SHP77 (cell line): Measurements from ENCODE around the gene ALG1.
"Not testable (repeated sequence)": the region's sequence is repeated elsewhere in the genome, so short reads cannot be mapped to it uniquely, and the experiment has no call there.

Experiments
- DNase-seq, 2 experiments: peaks; one replicate each; lab custom pipeline; 2025; lab: John Stamatoyannopoulos, UW

ALG1 gene

DNA sequence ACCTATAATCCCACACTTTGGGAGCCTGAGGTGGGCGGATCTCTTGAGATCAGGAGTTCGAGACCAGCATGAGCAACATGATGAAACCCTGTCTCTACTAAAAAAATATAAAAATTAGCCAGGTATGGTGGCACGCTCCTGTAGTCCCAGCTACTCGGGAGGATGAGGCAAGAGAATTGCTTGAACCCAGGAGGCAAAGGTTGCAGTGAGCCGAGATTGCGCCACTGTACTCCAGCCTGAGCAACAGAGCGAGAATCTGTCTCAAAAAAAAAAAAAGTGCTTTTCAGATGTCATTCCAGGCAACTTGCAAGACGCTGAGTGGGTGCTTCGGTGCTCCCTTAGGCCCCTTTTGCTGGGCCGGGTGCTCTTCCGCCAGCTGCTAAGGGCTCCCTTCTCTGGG, 27.1 kb upstream of the ALG1 start:
- DNase-seq: not testable (repeated sequence)

DNA sequence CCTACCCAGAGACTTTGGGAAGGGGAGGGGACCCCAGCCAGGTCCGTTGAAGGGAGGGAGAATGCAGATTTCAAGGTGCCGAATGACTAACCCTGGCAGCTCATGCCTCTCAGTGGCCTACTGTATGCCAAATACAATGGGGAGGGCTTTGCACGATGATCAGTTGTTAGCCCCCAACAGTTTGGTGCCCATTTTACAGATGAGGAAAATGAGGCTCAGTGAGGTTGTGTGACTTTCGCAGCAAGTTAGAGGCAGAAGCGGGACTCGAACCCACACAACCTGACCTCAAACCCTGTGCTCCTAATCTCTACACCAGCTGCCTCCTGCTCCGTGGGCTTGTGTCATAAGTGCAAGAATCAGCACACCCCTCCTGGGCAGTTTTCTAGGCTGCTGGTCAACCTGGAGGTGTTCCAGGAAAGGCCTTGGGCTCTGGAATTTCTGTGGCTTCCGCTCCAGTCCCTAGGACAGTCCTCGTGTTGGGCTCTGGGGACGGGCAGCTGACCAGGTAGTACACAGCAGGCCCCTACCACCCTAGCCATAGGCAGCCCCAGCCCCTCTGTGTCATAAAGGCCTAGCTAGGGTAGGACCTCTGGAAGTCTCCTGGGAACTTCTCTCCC, 26.0 kb upstream of the ALG1 start:
- DNase-seq: no peak

DNA sequence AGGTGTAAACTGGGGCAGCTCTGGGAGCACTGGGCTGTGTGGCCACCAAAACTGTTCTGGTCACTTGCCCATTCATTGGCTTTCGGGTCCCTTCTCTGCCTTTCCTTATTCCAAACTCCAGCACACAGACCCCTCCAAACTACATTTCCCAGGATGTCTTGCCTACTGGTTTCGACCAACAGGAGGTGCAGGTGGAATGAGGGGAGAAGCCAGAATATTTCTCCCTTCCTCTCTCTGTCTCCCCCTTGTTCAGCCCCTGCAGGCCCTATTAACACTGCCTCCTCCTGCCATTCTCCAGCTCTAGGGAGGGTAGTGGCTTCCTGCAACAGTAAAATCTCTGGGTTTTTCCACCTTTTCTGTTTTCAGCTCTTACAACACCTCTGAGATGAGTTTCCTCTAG, 24.7 kb upstream of the ALG1 start:
- no peak for DNase-seq

DNA sequence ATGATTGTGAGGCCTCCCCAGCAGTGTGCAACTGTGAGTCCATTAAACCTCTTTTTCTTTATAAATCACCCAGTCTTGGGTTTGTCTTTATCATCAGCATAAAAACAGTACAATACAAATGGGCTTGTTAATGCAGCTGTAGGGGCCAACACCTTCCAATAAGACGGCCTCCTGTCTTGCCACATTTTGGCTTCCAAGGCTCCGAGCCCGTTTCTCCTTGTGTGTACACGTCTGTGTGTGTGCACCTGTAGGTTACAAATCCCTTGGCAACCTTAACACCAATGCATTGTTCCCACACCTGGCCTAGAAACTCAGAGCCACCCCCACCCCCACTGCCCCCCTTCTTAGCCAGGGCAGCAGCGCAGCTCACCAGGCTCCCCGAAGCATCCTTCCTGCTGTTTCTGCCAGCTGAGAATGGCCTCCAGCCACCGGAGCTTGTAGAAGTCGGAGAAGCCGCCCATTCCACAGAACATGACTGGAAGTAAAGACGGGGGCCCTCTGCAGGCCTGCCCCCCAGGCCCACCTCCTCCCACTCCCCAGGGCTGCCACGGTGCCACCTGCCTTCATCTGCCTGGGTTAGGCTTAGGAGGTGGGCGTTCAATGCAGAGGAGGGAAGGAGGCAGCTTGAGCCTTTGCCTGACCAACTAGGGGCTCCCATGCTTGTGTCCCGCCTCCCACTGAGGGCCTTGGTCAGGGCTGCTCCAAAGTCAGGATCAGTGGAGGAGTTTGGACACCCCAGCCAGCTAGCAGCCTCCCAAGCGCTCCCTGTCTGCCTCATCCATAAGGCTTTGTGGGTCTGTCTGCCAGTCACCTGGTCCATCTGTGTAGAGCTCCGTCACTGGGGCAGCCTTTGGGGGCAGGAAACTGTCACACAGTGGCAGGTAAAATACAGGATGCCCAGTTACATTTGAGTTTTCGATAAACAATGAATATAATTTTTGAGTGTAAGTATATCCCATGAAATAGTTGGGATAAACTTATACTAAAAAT, 16.5 kb upstream of the ALG1 start:
- no peak for DNase-seq

DNA sequence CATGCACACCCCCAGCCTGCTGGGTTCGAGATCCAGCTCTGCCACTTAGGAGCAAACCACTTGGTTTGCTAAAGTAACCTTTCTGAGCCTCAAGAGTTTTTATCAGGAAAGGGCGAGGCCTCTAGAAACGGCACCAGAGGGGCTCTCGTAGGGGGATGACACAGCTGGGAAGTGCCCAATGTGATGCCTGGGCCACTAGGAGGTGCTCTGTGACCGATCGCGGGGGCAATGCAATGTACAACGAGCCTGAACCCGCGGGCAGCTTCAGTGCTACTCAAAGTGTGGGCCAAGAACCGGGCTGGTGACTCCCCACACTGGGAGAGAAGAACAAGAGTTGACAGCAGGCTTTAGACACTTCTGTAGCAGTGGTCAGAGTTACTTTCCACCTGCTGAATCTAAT, 15.3 kb upstream of the ALG1 start:
- no peak for DNase-seq

DNA sequence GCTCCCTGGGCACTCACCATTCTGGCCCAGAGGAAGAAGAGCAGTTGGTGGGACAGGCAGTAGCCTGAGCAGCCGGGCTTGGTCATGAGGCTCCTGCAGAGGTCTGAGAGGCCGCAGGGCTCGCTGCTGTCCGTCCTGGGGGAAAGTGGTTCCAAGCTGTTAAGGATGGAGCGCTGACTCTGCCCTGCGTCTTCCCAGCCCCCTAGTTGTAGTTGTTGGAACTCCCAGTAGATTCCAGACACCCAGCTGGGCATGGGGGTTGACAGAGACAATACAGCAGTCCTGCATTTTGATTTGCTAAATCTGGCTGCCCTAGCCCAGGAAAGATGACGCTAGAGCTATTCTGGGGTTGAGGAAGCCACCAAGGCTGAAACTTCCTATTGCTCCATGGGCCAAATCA, 13.2 kb upstream of the ALG1 start:
- DNase-seq: no peak

DNA sequence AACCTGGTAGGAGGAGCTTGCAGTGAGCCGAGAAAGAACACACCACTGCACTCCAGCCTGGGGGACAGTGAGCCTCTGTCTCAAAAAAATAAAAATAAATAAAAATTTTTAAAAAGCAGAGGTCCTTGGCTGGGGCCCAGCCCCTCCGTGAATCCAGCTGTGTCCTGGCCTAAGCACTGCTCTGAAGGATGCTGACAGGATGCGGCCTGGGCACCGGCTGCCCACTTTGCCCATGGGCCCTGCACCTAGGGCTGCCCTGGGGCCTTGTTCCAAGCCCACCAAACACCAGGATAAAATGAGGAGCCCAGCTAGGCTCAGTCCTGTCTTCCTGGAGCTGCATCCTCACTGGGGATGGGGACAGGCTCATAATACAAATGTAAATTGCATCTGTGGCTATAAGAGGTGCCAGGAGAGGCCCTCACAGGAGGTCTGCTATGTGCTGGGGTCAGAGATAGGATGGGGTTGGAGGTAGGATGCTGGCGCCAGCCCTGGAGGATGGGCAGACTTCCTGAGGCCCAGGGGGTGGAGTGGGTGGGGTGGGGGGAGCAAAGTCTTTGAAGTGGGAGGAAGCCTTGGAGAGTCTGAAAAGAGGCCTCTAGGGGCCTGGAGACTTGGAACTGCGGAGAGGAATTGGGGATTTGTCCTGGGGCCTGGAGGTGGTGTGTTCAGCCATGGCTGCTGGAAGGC, 12.1 kb upstream of the ALG1 start:
- no peak for DNase-seq

DNA sequence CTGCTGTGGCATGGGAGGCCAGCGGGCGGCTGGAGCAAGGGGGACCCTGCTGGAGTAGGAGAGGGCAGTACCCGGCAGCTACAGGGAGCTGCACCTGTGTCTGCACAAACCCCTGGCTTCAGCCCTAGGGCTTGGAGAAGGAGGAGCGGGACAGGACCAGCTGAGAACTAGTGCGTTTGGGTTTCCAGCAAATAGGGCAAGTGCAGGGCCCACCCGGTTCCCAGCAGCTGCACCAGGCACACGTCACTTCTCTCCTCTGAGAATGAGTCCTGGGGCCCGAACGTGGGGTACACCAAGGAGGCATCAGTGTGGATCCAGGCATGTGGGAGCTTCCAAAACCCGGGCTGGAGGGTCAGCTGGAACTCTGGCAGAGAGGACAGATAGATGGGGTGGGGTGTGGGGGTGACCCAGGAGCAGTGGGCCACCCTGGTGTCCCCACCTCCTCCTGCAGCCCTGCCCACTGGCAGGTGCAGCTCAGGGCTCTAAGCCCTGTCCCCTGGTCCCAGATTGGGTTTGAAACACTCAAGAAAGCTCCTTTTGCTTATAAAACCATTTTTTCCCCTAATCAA, 11.5 kb upstream of the ALG1 start:
- DNase-seq: no peak

DNA sequence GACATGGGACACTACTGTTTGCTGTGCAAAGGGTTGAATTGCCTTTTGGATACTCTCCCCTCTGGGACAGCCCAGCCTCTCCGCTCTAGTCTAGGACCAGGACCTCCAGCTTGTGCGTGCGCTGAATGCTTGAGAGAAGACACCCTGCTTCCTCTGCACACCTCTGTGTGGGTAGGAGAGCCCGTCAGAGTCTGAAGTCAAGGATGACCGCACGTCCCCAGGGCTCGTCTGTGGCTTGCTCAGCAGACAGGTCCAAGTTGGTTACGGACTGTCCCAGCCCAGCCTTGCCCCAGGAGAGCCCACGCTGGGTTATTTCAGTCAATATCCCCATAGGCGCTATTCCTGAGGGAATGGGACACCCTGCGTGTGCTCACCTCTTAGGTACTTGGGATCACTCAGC, 9.6 kb upstream of the ALG1 start:
- DNase-seq: no peak

DNA sequence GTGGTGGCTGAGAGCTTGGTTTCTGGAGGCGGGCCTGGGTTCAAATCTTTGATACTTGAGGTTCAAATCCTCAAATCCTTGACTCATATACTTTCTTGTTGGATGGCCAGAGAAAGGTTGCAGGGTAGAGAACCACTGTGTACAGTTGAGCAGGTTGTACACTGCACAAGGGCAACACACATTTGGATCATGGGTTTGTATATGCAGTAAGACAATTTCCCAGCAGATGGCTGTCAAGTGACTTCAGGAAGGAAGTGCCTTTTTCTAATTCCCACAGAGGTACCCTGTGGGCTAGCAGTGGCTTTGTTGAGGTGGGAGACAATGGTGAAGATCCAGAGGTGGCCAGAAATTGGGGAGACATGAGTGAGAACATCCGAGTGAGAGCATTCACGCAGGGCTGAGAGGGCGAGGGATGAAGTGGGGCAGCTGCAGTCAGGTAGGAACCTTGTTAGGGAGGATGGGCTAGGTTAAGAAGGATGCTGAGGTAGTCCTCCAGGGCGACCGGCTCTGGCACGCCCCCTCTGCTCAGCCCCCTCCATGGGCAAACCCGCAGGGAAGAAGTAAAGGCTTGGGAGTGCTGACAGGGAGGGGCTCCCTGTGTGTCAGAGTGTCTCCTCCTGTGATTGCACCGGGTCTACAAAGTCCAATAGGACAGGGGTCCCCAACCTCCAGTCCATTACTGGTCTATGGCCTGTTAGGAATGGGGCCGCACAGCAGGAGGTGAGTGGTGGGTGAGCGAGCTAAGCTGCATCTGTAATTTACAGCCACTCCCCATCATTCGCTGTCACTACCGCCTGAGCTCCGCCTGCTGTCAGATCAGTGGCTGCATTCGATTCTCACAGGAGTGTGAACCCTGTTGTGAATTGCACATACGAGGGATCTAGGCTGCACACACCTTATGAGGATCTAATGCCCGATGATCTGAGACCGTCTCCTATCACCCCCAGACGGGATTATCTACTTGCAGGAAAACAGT, 8.6 kb upstream of the ALG1 start:
- DNase-seq: no peak

DNA sequence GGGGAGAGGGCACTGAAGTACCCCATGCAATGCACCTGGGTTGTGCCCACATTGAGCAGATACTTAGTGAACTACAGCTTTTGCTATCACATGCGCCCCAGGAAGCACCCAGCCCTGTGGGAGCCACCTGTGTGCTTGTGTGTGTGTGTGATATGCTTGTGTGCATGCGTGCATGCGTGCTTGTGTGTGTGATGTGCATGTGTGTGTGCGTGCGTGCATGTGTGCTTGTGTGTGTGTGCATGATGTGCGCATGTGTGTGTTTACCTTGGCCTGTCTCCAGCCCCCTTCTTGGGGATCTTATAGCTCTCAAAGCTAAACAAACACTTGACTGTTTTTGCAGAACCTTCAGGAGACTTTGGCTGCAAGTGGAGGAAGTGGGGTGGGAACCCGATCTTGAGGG, 6.7 kb upstream of the ALG1 start:
- DNase-seq: no peak

DNA sequence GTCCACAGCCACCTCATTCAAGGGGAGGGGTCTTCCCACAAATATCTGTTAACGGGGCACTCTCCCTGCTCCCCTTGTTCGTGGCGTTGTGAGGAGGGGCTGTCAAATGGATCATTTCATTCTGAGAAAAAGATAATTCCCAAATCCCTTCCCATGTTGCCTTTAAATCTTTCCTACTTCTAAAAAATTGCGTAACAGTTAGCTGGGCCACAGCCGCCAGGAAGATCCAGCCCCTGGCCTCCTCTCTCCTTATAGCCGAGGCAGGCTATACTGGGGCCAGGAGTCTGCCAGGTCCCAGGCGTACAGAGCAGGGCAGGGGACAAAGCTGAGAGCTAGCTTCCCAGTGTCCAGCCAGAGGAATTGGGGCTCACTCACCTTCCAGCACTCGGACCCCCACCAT, 6.3 kb upstream of the ALG1 start:
- no peak for DNase-seq

DNA sequence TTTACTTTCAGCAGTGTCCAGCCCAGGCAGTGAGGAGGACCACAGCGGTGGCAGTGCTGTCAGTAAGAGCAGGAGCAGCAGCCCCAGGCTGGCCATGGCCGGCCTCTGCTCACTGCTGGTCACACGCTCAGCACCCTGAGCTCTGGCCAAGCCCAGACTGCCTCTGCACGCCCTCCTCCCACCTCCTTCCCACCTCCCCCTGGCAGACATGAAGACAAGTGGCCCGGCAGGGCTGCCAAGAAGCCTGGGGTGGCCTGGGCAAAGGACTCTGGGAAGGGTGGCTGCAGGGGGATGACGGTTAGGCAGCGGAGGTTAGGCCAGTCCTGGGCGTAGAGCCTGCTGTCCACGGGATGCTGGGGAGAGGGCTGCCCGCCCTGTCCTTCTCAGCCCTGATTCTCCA, 5.8 kb upstream of the ALG1 start, which contains the start of gene C16orf89:
C16orf89 (minus strand) TSS at position 144 of the 400 bp plus-strand sequence; CDS start at position 96, 48 bp downstream.
- no peak for DNase-seq

DNA sequence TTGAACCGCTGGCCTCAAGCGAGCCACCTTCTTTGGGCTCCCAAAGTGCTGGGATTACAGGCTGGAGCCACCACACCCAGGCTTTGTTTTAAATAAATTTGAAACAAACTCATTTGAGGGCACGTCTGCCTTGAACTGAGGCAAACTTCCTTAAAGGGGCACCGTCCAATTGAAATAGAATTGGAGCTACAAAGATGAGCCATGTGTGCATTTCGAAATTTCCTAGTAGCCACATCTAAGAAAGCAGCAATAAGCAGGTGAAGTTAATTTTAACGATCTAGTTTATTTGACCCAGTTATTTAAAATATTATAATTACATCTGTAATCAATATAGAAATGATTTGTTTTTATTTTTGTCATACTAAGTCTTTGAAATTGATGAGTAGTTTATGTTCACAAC, 5.1 kb upstream of the ALG1 start:
- DNase-seq: no peak

DNA sequence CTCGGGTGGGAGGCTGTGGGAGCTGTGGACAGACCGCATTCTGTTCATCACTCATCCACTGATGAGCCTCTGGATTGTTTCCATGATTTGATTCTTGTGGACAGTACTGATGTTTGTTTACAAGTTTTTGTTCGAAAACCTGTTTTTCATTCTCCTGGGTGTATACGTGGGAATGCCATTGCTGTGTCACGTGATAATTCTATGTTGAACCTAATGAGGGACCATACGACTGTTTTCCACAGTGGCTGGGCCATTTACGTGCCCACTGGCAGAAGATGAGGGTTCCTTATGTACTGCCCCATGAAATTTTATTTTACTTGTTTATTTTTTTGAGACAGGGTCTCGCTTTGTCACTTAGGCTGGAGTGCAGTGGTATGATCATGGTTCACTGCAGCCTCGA, 2.6 kb upstream of the ALG1 start:
- DNase-seq: no peak

DNA sequence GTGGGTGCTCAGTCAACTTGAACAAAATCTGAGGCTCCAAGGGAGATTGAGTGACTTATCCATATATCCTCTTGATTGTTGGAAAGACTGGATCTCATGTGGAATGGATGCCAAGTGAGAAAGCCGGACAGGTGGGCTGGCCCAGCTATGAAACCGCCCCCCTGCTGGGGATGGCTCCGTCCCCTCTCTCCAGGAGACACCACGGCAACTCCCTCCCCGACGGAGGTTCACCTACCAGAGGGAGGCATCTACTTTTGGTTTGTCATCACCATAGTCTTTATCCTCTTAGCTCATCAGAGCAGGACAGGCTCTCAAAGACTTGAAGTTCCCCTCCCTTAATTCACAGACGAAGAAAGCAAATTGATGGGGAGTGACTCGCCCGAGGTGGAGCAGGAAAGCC, 1.8 kb upstream of the ALG1 start:
- no peak for DNase-seq

DNA sequence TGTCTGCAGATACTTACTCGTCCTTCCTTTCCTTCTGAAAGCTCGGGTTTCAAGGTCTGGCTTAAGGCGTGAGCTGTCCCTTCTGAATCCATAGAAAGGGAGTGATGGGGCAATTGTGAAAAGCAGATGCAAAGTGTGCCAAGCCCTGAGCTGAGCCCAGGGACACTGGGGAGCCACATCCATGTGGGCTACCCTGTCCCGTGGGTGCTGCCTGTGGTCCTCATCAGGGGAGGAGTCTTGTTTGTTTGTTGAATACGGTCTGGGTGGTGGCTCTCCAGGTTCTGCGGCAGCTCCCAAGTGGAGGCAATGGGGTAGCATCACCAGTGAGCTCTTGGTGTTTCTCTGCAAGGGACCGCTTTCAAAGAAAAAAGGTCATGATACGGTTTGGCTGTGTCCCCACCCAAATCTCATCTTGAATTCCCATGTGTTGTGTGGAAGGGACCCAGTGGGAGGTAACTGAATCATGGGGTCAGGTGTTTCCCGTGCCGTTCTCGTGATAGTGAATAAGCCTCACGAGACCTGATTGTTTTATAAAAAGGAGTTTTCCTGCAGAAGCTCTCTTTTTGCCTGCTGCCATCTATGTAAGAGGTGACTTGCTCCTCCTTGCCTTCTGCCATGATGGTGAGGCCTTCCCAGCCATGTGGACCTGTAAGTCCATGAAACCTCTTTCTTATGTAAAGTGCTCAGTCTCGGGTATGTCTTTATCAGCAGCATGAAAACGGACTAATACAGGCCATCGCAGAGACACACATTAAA, 1.0 kb upstream of the ALG1 start:
- no peak for DNase-seq

DNA sequence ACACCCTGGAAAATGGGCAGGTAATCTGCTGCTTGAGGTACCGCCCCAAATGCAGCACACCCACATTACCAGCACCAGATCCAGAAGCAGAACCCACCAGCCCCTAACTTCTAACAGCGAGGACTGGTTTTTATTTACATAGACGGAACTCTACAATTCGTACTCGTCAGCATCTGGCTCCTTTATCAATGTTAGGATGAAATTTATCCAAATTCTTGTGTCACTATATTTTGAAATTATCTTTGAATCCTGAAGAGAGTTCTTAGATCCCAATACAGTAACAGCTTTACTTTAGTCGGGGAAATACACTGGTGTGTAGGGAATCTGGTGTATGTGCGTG, 332 bp upstream of the ALG1 start:
- DNase-seq: no peak

DNA sequence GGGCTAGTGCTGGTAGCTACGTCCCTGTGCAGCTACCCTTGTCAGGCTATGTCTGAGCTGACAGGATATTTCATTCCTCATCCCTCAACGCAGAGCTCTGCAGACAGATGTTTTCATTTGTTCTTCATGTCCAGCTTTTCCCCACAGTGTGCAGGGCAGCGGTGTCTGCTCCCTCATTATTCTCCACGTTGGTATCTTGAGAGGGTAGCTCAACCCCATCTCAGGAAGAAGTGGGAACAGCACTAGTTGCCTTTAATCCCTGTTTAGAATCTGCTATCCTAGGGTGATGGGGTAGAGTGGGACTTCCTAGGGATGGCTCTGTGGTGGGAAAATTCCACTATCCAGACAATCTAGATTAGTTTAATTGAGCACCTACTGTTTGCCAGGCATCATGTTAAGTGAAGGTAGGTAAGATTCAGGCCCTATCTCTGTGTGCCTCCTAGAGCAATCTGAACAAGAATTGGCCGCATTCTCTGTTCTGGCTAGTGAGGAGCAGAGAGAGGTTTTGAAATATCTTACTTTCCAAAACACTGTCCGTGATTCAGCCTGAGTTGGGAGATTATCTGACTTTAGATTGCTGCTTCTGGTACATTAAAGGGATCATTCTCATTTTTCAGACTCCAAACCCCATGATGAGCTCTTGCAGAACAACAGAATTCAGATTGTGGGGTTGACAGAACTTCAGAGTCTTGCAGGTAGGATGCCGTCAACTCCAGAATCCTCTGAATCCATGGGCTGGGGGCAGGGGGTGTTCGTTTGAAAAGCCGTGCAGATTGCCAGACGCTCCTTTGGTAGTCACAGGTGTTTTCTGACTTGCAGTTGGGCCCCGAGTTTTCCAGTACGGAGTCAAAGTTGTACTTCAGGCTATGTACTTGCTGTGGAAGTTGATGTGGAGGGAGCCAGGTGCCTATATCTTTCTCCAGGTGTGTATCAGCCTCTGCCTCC, 963 bp downstream of the ALG1 start:
- no peak for DNase-seq

DNA sequence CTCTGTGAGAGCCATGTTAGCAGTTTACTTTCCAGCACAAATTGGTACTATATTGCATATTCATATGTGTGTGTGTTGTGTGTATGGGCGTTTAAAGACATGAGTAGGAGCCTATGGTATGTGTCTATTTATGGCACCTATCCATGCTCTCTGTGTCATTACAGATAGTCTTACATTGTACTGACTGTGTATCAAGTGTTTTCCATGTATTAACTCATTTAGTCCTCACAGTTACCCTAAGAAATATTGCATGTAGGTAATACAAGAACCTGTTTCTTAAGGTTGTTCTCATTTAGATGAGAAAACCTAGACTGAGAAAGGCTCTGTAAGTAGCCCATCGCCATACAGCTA, 1.6 kb downstream of the ALG1 start:
- DNase-seq: no peak
